Middle frontal gyrus (tissue), 1 donor: ENCODE measurements around the gene MAML3.

ENCODE experiments used
- DNase-seq: peaks from one replicate; pipeline ENCODE4 v3.0.0-alpha.2; 2015; ENCODE audit warnings: low spot score; ENCODE audit errors: extremely low spot score

Gene MAML3

DNA sequence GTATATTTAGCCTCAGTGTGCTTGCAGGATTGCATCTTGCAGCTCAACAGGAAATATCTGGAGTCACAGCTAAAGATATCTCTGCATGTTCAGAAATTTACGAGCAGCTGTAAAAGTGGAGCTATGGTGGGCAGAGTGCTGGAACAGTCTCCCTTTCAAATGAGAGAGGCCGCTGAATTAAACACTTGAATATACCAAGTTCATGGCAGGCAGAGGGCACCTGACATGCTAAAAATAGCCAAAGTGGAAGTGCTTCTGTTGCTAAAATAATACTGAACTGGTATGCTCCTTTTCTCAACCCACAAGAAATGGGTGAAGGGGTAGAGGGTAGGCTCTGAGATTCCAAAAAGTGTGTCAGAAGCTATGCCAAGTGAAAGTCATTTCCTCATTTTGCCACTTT is 390.3 kb downstream of the MAML3 start:
- DNase-seq: peak; percentile 42

GRCh38 chr4:139763205-139763604 is 390.8 kb downstream of the MAML3 start:
- peak; percentile 16 for DNase-seq

DNA sequence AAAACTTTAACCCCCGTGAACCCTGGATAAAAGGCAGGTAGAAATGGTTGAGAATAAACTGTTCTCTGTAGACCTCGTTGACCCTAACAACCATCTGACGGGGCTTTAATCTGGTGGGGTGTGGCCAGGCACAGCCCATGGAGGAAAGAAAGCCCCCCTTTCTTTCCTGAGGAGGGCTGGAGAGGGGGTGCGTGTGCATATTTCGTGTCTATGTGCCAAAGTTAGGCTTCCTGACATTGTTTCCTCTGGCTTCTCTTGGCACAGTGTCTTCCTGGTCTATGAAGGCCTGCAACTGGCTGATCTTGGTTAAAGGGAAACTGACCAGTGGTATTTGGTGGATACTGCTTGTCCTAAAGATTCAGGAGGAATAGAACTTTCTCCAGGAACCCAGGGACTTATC is 391.3 kb downstream of the MAML3 start:
- no peak for DNase-seq

- no peak for DNase-seq
Measured at GRCh38 chr4:139761461-139761860, 392.5 kb downstream of the MAML3 start.

- DNase-seq: no peak
Measured at GRCh38 chr4:139760567-139760966, 393.4 kb downstream of the MAML3 start.

- DNase-seq: no peak
Measured at GRCh38 chr4:139759097-139759496, 394.9 kb downstream of the MAML3 start.

DNA sequence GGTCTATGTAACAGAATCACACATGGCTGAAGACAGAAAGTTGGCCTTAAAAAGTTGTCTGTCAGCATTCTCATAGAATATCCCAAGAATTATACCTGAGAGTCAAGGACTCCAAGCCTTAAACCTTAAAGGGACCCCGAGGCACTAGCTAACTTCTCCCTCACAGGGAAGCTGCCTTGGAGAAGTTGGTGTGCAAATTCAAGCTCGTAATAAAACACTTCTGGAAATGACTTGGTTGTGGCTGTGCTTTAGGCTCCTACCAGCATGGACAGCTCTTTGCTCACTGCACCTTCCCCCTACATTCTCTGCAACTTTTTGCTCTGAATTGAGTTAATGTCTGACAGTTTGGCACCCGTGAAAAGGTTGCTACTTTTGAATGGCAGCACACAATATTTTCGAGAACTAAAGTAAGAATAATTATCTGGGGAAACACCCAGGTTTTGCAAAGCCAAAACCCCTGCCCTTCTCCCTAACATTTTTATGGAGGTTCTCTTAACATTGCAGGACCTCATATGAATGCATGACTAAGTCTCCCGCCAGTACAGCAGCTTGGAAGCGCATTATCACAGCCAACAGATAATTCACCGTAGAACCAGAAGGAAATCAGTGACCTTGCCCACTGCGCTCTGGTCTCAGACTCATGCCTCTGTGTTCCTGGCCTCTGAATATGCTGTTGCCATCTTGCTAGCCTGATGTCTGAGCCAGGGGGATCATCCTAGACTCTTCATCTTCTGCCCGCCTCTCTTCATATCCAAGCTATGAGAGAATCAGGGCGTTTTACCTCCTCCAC is 397.4 kb downstream of the MAML3 start:
- DNase-seq: no peak

DNA sequence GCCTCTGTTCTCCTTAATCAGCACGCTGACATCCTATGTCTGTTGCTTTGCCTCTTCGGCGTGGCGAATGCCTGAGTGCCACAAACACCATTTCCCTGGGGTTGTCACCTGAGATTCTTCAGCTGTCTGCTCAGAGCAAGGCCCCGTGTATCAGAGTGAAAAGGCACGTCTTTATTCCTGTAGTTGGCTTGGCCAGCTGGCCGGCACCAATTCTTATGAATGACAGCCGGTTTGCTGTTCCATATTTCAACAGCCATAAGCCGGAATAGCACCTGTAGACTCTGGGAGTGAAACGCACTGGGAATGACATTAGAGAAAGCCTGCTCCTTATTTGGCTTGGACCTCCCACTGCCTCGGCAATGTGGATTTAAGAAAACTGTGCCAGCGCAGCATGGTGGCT is 399.0 kb downstream of the MAML3 start:
- DNase-seq: no peak

- DNase-seq: no peak
Measured at GRCh38 chr4:139753686-139754085, 400.3 kb downstream of the MAML3 start.

DNA sequence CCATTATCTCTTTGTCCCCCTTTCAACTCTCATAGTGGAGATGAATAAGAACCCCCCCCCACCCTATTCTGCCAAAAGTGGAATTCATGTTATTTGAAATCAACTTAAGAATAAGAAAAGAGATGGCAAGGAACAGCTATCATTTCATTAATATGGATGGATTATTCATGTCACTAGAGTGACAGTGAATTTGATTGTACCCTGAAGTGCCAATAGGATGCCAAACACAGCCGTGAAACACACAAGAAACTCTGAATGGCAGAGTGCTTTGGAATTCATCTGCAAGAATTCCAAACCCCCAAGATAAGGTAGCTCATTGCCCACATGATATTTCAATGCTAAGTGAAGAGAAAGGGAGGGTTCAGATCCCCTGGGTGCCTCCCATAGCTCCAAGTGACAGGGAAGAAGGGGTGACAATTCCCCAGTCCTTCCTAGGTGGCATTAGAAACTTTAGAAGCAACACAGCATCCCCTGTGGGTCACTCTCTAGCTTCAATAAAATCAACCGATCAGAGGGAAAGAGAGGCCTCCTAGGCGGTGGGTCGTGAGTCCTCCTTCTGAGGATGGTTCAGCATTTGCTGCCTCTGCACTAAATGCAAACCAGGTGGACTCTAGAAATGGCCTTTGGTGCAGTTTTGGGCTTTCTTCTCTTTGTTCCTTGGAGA is 404.0 kb downstream of the MAML3 start:
- DNase-seq: no peak

- no peak for DNase-seq
Measured at GRCh38 chr4:139749338-139749737, 404.6 kb downstream of the MAML3 start.

DNA sequence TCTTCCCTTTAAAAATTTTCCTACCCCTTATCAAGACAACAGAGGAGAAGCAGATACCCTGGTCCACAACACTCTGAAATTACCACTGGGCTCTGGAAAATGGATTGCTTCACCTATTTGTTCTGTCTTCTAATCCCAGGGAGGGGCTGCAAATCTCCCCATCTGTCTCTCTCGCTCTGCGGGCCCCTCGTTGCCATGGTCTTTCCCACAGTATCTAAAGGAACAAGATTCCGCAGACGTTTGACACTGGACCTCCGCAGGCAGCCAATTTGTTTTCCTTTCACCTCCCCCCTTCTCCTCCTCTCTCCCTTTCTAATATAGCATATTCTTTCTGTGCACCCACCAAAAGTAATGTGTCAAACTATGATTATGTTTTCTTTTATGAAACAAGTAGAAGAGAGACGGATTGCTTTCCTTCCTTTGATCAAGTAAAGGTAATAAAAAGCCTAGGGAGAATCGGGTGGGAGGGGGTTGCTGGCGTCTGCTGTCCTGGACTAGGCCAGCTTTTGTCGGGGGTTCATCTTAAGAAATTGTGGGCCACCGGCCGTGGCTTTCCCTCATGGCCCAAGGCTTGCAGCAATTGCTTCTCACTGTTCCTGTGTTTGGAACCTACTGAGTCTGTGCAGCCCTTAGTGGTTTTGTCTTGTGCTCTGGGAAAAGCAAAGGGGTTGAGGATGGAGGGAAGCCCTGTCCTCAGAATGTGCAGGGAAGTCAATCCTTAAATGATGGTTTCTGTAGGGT is 407.4 kb downstream of the MAML3 start:
- no peak for DNase-seq

DNA sequence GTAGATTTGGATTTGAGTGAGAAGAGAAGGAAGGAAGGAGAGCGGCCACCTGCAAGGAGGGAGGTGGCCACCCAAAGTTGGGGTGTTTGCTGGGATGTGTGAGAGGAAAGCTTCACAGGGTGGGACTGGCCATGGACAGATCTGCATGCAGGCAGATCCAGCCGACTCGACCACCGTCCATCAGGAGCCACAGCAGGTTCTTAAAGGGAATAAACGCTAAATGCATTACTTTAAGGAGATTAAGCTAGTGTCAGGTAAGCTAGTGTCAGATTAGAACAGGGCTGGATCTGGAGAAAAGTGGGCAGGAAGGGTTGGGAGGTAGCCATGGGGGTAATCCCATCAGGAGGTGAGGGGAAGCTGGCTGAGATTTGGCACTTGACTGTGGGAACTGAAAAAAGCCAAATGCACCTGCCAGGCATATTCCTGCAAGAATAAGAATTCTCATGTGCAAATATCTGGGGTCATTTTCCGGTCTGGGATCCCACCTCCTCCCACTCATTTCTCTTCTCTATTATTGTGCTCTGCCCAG is 408.8 kb downstream of the MAML3 start:
- DNase-seq: no peak

DNA sequence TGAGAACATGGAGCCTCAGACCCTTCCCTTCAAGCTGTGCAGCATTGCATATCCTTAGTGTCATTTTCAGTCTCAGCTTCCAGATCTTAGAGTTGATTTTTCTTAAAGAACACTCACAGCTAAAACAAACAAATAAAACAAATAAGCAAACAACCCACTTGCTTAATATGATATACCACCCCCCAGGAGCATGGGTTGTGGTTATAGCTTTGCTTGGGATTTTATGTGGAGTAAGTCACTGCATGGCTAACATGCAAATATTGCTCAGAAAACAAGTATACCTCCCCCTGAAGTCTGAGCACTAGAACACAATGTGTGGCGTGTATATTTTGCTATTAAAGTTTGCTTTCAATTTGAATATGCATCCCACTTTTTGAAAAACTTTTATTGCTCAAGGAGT is 409.8 kb downstream of the MAML3 start:
- DNase-seq: no peak

- DNase-seq: no peak
Measured at GRCh38 chr4:139743027-139743426, 411.0 kb downstream of the MAML3 start.

GRCh38 chr4:139740531-139741041 is 413.4 kb downstream of the MAML3 start:
- DNase-seq: peak; percentile 76

GRCh38 chr4:139740121-139740520 is 413.9 kb downstream of the MAML3 start:
- no peak for DNase-seq

- DNase-seq: no peak
Measured at GRCh38 chr4:139738846-139739613, 415.0 kb downstream of the MAML3 start.

DNA sequence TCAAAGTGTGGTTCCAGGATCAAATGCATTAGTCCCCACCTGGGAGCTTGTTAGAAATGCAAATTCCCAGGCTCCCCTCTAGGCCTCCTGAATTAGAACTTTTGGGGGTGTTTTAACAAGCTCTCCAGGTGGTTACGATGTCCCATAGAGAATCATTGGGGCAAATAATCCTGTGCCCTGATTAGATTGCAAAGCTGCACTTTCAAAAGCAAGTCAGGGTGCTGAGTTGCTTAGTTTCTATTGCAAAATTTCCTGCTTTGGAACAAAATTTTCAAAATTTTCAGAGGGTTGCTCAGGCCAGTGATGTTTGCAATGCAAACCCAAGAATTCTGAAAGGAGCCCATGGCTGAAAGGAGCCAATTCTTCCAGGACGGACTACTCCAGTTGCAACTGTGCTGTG is 417.3 kb downstream of the MAML3 start:
- DNase-seq: no peak

DNA sequence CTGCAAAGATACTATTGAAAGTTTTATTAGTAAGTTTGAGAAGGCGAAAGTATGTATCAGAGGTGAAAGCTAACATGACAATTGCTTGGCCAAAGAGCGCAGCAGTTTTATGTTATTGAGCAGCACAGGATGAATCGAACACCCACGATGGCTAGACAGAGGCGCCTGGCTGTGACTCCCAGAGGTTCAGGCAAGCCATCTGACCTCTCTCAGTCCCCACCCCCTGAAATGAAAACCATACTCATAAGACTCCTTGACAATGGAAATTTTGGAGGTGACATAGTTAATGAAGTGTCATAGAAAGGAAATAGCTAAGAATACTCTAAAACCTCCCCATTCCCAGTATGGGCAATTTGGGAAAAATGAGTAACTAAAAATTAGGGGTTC is 417.7 kb downstream of the MAML3 start:
- DNase-seq: no peak
